Chondrocyte (in vitro differentiated cells): ENCODE results near the gene UPP2. TPM values are rescaled to one million over a fixed set of nuclear protein-coding genes. Genes with fewer than 3 reads are reported as not detected.

Experiments
- DNase-seq: peaks from one replicate; pipeline ENCODE4 v3.0.0; 2021; ENCODE audit warnings: mixed read lengths, low spot score
- H3K27ac Mint-ChIP-seq: one replicate; pipeline ENCODE4 v1.8.0; 2021; ENCODE audit warnings: mild to moderate bottlenecking, moderate library complexity, mixed read lengths; ENCODE audit not compliant: unreplicated experiment
- H3K27me3 Mint-ChIP-seq: 2 replicates; pipeline ENCODE4 v1.8.0; 2021; ENCODE audit warnings: low read depth, mixed read lengths
- H3K36me3 Mint-ChIP-seq: 2 replicates; pipeline ENCODE4 v1.8.0; 2021; ENCODE audit warnings: low read depth, mixed read lengths
- H3K4me1 Mint-ChIP-seq: 2 replicates; pipeline ENCODE4 v1.8.0; 2021; ENCODE audit warnings: low read depth, mild to moderate bottlenecking, mixed read lengths
- H3K4me3 Mint-ChIP-seq: one replicate; pipeline ENCODE4 v1.8.0; 2021; ENCODE audit warnings: mild to moderate bottlenecking, moderate library complexity, mixed read lengths; ENCODE audit not compliant: unreplicated experiment
- H3K9me3 Mint-ChIP-seq: 2 replicates; pipeline ENCODE4 v1.8.0; 2021; ENCODE audit warnings: low read depth, mixed read lengths
- total RNA-seq: library from RNA; stranded (reverse); gene quantifications from 3 replicates; pipeline ENCODE4 v1.2.1, GENCODE V29; 2021
- TF ChIP-seq, protein P1 (sequence below): fragments of 200-600 bp; sonication (generic); IDR thresholded peaks from 2 replicates; pipeline ENCODE4 v1.5.0; 2021; ENCODE audit warnings: antibody characterized with exemption, mild to moderate bottlenecking, moderate library complexity

The UPP2 gene
- total RNA-seq, 1 donor from 2014 or later: not detected

DNA sequence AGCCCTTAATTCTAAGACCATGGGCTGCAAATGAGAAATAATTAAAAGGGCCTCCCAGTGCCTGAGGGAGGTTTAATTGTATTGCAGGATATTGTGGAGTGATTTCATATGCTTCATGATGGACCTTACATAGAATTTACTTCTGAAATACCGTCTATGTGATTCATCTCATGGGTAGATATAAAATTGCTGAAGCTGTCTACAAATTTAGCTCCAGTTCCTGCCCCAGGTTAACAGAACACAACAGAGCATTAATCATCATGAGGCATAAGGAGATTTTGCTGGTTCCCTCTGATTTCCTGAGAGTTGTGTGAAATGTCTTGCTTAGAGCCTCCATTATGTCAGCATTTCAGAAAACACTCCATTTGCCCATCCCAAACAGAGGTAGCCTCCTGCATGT is 770 bp downstream of the UPP2 start:
- Mint-ChIP-seq H3K4me1 (no peaks in the 10 kb centered on the region), H3K4me3 (no peak overlapping the region), H3K36me3 (peaks cover 2% of the 10 kb centered on the region), H3K27ac (no peak overlapping the region), H3K9me3 (no peaks in the 10 kb centered on the region), H3K27me3 (peaks cover 2% of the 10 kb centered on the region)
- DNase-seq: no peak
- TF ChIP-seq, protein P1, sequence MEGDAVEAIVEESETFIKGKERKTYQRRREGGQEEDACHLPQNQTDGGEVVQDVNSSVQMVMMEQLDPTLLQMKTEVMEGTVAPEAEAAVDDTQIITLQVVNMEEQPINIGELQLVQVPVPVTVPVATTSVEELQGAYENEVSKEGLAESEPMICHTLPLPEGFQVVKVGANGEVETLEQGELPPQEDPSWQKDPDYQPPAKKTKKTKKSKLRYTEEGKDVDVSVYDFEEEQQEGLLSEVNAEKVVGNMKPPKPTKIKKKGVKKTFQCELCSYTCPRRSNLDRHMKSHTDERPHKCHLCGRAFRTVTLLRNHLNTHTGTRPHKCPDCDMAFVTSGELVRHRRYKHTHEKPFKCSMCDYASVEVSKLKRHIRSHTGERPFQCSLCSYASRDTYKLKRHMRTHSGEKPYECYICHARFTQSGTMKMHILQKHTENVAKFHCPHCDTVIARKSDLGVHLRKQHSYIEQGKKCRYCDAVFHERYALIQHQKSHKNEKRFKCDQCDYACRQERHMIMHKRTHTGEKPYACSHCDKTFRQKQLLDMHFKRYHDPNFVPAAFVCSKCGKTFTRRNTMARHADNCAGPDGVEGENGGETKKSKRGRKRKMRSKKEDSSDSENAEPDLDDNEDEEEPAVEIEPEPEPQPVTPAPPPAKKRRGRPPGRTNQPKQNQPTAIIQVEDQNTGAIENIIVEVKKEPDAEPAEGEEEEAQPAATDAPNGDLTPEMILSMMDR: no peak

DNA sequence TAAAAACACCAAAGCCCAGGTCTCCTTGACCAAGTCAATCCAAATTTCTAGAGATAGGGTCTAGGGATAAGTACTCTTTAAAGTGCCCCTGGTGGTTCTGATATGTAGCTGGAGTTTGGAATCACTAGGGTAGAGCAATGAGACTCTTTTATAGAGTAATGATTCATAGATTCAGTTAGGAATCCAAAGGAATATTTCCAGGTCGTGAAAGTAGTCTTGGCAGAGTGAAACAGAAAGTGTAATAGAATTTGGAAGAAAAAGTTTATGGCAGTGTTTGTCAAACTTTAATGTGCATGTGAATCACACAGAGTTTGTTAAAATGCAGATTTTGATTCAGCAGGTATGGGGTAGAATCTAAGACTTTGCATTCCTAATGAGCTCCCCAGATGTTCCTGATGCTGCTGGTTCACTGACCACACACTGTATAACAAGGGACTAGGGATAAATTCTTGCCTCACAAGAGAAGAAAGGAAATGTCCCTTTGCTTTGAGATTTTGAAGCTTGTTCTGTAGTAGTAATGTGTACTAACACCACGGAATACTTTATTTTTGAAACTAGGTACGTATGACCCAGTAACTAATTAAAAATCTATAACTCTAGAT is 1.8 kb downstream of the UPP2 start:
- Mint-ChIP-seq H3K27me3 (peaks cover 2% of the 10 kb centered on the region), H3K27ac (no peak overlapping the region), H3K4me3 (no peak overlapping the region), H3K4me1 (no peaks in the 10 kb centered on the region), H3K36me3 (peaks cover 2% of the 10 kb centered on the region), H3K9me3 (no peaks in the 10 kb centered on the region)
- TF ChIP-seq, protein P1: no peak
- no peak for DNase-seq

DNA sequence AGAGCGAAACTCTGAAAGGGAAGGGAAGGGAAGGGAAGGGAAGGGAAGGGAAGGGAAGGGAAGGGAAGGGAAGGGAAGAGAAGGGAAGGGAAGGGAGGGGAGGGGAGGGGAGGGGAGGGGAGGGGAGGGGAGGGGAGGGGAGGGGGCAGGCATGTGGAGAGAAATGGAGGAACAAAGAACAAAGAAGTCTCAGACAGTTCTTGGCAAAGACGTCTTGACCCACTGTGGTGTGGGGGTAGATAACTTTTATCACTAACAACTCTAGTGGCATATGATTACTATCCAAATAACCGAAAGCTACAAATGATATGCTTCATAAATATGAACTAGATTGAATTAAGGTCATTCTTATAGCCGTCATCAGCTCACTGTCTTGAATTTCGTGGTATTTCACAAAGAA is 3.2 kb downstream of the UPP2 start:
- no peaks in the 10 kb centered on the region for H3K4me1 Mint-ChIP-seq
- no peak overlapping the region for H3K27ac Mint-ChIP-seq
- no peaks in the 10 kb centered on the region for H3K9me3 Mint-ChIP-seq
- peaks cover 2% of the 10 kb centered on the region for H3K36me3 Mint-ChIP-seq
- TF ChIP-seq, protein P1: no peak
- DNase-seq: no peak
- no peak overlapping the region for H3K4me3 Mint-ChIP-seq
- peaks cover 2% of the 10 kb centered on the region for H3K27me3 Mint-ChIP-seq

DNA sequence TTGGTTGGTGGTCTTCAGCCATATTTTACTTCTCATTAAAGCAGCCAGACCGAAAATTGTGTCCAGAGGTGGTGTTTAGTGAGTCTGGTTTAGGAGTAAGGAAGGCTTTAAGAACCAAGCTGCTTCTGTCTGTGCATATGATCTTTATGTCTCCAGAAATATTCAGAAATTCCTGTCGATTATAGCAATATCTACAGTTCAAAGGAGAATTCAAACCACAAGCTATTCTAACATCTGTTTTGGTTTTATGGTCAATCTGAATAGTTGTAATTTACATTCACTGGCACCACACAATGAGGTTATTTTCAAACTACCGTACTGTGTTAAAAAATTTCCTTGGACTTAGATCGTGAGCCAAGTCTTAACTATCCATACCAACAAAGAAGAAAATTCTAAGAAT is 11.3 kb downstream of the UPP2 start:
- Mint-ChIP-seq H3K36me3 (no peaks in the 10 kb centered on the region), H3K27me3 (no peaks in the 10 kb centered on the region), H3K27ac (no peak overlapping the region), H3K4me1 (no peaks in the 10 kb centered on the region), H3K9me3 (no peaks in the 10 kb centered on the region), H3K4me3 (no peak overlapping the region)
- no peak for DNase-seq
- TF ChIP-seq, protein P1: no peak

DNA sequence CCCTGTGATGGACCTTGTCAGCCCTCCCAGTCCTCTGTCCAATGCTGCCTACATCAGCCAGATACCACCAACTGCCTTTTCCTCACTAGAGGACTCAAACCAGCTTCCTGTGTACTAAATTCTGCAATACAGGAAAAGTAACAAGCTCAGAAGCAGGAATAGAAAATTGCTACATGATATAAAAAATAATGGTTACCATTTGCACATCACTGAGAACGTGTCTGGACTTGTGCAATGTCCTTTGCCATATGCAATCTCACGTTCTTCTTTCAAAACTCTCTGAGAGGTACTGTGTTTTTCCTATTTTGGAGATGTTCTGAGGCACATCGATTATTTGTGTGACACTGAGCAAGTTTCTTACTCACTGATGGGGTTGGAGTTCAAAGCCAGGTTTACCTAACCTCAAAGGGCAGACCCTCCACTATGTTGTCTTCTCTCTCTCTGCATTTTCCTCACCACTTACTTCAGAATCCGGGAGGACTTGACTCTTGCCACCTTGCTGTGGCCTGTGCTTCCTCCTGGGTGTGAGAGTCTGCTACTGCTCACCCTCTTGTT is 12.1 kb downstream of the UPP2 start:
- Mint-ChIP-seq H3K9me3 (no peaks in the 10 kb centered on the region), H3K27me3 (no peaks in the 10 kb centered on the region), H3K27ac (no peak overlapping the region), H3K4me3 (no peak overlapping the region), H3K4me1 (no peaks in the 10 kb centered on the region), H3K36me3 (no peaks in the 10 kb centered on the region)
- TF ChIP-seq, protein P1: no peak
- no peak for DNase-seq
